PC-9 (cell line): ENCODE data around the gene CNOT1. TPM values are rescaled to one million over a fixed set of nuclear protein-coding genes. Genes with fewer than 3 reads are reported as not detected.
A peak's percentile ranks its signal among the peaks of the same experiment; 100 is the strongest.

Experiments
- Bru-seq: library from RNA; stranded (reverse); fragments of 400-500 nt; gene quantifications from one replicate; lab custom pipeline; 2021; lab: Mats Ljungman, UMichigan
- BruChase-seq, 2 experiments: library from RNA; stranded (reverse); fragments of 400-500 nt; gene quantifications; one replicate each; lab custom pipeline; 2021; lab: Mats Ljungman, UMichigan
- BruUV-seq: library from RNA; stranded (reverse); fragments of 400-500 nt; replicated peaks from 2 replicates; lab custom pipeline; 2021; lab: Mats Ljungman, UMichigan
- CTCF ChIA-PET: fragments of 300-600 bp; sonication (Branson Sonifier 250); formaldehyde crosslinking; loops from one replicate; lab custom pipeline; 2022; ENCODE audit warnings: antibody characterized with exemption; lab: Charles Lee
- POLR2A ChIA-PET: fragments of 300-600 bp; sonication (Branson Sonifier 250); formaldehyde crosslinking; loops from one replicate; lab custom pipeline; 2022; ENCODE audit warnings: antibody characterized with exemption; ENCODE audit not compliant: unreplicated experiment; lab: Charles Lee
- DNase-seq, 2 experiments: peaks; one replicate each; pipeline versions ENCODE4 v3.0.0 to v3.0.0-alpha.2; 2015 to 2022; ENCODE audit warnings: mixed read lengths in 1 of 2
- H2AFZ ChIP-seq: fragments of 200-600 bp; sonication (generic); 2 replicates; pipeline ENCODE4 v1.8.1; 2017; ENCODE audit warnings: antibody characterized with exemption
- H3F3A ChIP-seq: fragments of 200-600 bp; sonication (generic); 2 replicates; pipeline ENCODE4 v1.8.1; 2017; ENCODE audit warnings: antibody characterized with exemption, mild to moderate bottlenecking, low read depth; ENCODE audit not compliant: insufficient read depth
- H3K27ac ChIP-seq: fragments of 200-600 bp; sonication (generic); 2 replicates; pipeline ENCODE4 v1.6.1; 2016; ENCODE audit warnings: mixed run types
- H3K27me3 ChIP-seq: fragments of 200-600 bp; sonication (generic); 2 replicates; pipeline ENCODE4 v1.6.1; 2016; ENCODE audit warnings: low read depth, mixed run types; ENCODE audit not compliant: insufficient read depth
- H3K36me3 ChIP-seq: fragments of 200-600 bp; sonication (generic); 2 replicates; pipeline ENCODE4 v1.6.1; 2016; ENCODE audit warnings: low read depth, mixed run types
- H3K4me1 ChIP-seq: fragments of 200-600 bp; sonication (generic); replicated peaks from 2 replicates; pipeline ENCODE4 v1.6.1; 2016; ENCODE audit warnings: mixed run types; ENCODE audit not compliant: insufficient read depth
- H3K4me2 ChIP-seq: fragments of 200-600 bp; sonication (generic); 2 replicates; pipeline ENCODE4 v1.6.1; 2017; ENCODE audit warnings: mixed run types
- H3K4me3 ChIP-seq: fragments of 200-600 bp; sonication (generic); 2 replicates; pipeline ENCODE4 v1.6.1; 2016; ENCODE audit warnings: mixed run types
- H3K79me2 ChIP-seq: fragments of 200-600 bp; sonication (generic); 2 replicates; pipeline ENCODE4 v1.6.1; 2017; ENCODE audit warnings: low read depth, mixed run types
- H3K9me2 ChIP-seq: fragments of 200-600 bp; sonication (generic); 2 replicates; pipeline ENCODE4 v1.8.1; 2017; ENCODE audit warnings: mild to moderate bottlenecking; ENCODE audit not compliant: insufficient read depth
- H3K9me3 ChIP-seq: fragments of 200-600 bp; sonication (generic); 2 replicates; pipeline ENCODE4 v1.8.1; 2016; ENCODE audit warnings: low read depth; ENCODE audit not compliant: insufficient read depth
- H4K20me1 ChIP-seq: fragments of 200-600 bp; sonication (generic); 2 replicates; pipeline ENCODE4 v1.8.1; 2017; ENCODE audit not compliant: insufficient read depth
- CTCF ChIP-seq: fragments of 200-600 bp; sonication (generic); conservative IDR thresholded peaks from 2 replicates; pipeline ENCODE4 v1.6.1; 2017; ENCODE audit warnings: mixed run types, antibody characterized with exemption, mild to moderate bottlenecking, moderate library complexity
- EZH2 ChIP-seq: fragments of 200-600 bp; sonication (generic); IDR thresholded peaks from 2 replicates; pipeline ENCODE4 v1.8.0; 2017; ENCODE audit warnings: antibody characterized with exemption, low read depth
- intact Hi-C: fragments of 100-400 bp; cut with micrococcal nuclease; formaldehyde crosslinking; loops from one replicate; pipeline ENCODE4 v1.10.0; 2022; ENCODE audit not compliant: unreplicated experiment
- long read RNA-seq: library from polyadenylated mRNA; stranded (forward); transcript quantifications from one replicate; pipeline ENCODE4 v2.0.0, GENCODE V29; 2022
- total RNA-seq: library from RNA; stranded (reverse); gene quantifications from 2 replicates; pipeline ENCODE4 v1.2.3, GENCODE V29; 2021

The CNOT1 gene
- 141 and 233 TPM in 2 replicates for total RNA-seq
- percentile 95 among the genes with signal in this experiment for Bru-seq, nascent RNA
- percentile 91 among the genes with signal in this experiment for BruChase-seq, experiment 1, labeled RNA remaining after a 2-hour chase
- BruChase-seq, experiment 2, labeled RNA remaining after a 6-hour chase: percentile 94 among the genes with signal in this experiment
- long read RNA-seq, full-length matches to known transcripts: 20 of 56 reads
- long read RNA-seq, partial matches to known transcripts: 16 of 56 reads
- long read RNA-seq, other reads (novel, unspliced or antisense): 20 of 56 reads

DNA sequence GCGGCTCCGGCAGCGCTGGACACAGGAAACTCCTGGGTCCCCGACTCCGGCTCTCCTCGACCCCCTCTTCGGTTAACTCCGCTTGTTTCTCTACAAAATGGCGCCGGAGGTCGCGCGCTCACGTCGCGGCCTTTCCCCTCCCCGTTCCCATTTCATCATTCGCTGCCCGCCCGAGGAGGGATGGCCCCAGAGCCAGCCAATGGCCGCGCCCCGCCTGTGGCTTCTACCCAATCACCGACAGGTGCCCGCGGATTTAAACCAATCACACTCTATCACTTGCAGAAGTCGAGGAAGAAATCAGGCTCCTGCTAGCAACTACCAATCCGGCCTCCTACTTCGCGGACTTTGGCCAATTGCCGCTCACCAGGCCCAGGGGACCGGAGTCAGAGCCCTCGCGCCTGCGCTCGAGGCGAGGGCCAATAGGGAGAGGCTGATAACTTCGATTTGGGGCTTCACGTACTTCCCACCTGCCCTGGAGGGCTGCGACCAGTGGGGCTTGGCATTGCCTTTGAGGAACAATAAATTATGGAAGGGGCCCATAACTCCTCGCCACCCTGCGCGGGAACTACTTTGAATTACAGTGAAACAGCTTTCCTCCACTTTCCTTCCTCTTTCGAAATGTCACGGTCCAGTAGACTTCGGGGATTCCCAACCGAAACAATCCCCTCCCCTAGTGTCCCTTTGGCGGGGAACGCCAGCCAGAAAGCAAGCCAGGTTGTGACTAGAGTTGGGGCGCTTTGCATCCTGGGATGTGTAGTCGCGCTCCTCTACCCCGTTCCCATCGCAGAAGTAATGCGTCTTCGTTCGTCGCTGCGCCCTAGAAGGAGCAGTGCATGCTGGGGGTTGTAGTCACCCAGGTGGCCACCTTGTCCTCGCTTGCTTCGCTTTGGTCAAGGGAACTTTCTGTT is at the start of gene CNOT1:
Gene CNOT1 (minus strand): TSS at position 94 of the 908 bp plus-strand sequence. CDS start 30,489 bp downstream, outside the sequence.
- no peak for TF ChIP-seq CTCF
- TF ChIP-seq EZH2: no peak
- Histone ChIP-seq H4K20me1 (peaks cover 36% of the 10 kb centered on the region), H3K9me2 (0 out of 2 replicates have a peak, but pooled peaks cover 3% of the 10 kb centered on the region), H2AFZ (peak within 1 kb of the TSS; percentile 97), H3K4me3 (peak within 1 kb of the TSS; percentile 77), H3K4me1 (peaks cover 14% of the 10 kb centered on the region), H3K36me3 (no peaks in the 10 kb centered on the region), H3K27ac (peak within 1 kb of the TSS; percentile 90), H3K9me3 (no peaks in the 10 kb centered on the region), H3F3A (no peaks in the 10 kb centered on the region), H3K79me2 (peaks cover 46% of the 10 kb centered on the region), H3K27me3 (no peaks in the 10 kb centered on the region), H3K4me2 (peak within 1 kb of the TSS; percentile 98)
- BruUV-seq: TSS peak; percentile 97
- peak; percentile 98 to 99 for DNase-seq
- ChIA-PET POLR2A (no interaction called here), CTCF (no interaction called here)
- intact Hi-C loops: loop anchor here (1.0 to 10.0 kb wide), 3 partner anchors 15 to 115 kb away; partner anchors contain the start of gene SETD6

DNA sequence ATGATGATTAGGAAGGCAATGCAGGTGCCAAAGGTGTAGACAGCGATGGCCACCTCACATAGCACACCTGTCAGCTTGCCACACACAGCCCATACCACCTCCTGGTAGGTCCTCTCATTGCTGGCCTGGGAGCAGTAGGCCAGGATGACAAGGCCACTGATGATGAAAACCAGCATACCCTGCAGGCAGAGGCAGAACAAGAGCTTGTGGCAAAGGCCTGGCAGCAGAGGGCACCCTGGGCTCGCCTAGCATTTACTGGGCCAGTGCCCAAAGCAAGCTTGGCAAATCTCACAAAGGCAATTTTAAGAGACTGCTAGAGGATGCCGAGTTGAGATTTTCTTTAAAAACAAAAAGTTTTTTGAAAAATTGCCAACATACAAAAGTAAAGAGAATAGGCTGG is 49.1 kb upstream of the CNOT1 start:
- no peak overlapping the region for H3K4me2 ChIP-seq
- no peaks in the 10 kb centered on the region for H3F3A ChIP-seq
- H3K79me2 ChIP-seq: peaks cover 10% of the 10 kb centered on the region; the same call in 1 of the 2 replicates
- POLR2A ChIA-PET: interaction anchor here (0.6 kb wide), 1 partner anchor 13 kb away, joined by 5 read pairs; no protein-coding TSS in a partner anchor
- BruUV-seq: no TSS peak
- peak; percentile 10 to 49 for DNase-seq
- H3K27me3 ChIP-seq: no peaks in the 10 kb centered on the region
- H3K4me1 ChIP-seq: peaks cover 4% of the 10 kb centered on the region; the same call in 1 of the 2 replicates
- no peaks in the 10 kb centered on the region for H3K9me3 ChIP-seq
- no peak overlapping the region for H3K27ac ChIP-seq
- TF ChIP-seq EZH2 (no peak), CTCF (no peak; the same call in 1 of the 2 replicates)
- 0 out of 2 replicates have a peak, but pooled peaks cover 3% of the 10 kb centered on the region for H4K20me1 ChIP-seq
- H3K36me3 ChIP-seq: 0 out of 2 replicates have a peak, but pooled peaks cover 4% of the 10 kb centered on the region
- no peak overlapping the region for H3K4me3 ChIP-seq
- no peaks in the 10 kb centered on the region for H3K9me2 ChIP-seq
- intact Hi-C loops: loop anchor here (2.0 kb wide), 1 partner anchor 78 kb away; no protein-coding TSS in a partner anchor
- CTCF ChIA-PET: interaction anchor here (1.5 kb wide), 1 partner anchor 78 kb away, joined by 7 read pairs; no protein-coding TSS in a partner anchor
- H2AFZ ChIP-seq: no peak overlapping the region

- Histone ChIP-seq H3K4me1 (no peaks in the 10 kb centered on the region), H4K20me1 (0 out of 2 replicates have a peak, but pooled peaks cover 3% of the 10 kb centered on the region), H3K4me2 (no peak overlapping the region), H3K27me3 (no peaks in the 10 kb centered on the region), H2AFZ (no peak overlapping the region), H3K4me3 (no peak overlapping the region), H3F3A (no peaks in the 10 kb centered on the region), H3K79me2 (peaks cover 6% of the 10 kb centered on the region; the same call in 1 of the 2 replicates), H3K36me3 (0 out of 2 replicates have a peak, but pooled peaks cover 4% of the 10 kb centered on the region), H3K27ac (no peak overlapping the region), H3K9me2 (no peaks in the 10 kb centered on the region), H3K9me3 (no peaks in the 10 kb centered on the region)
- POLR2A ChIA-PET: no interaction called here
- DNase-seq: no peak
- no peak for TF ChIP-seq CTCF
- BruUV-seq: no TSS peak
- intact Hi-C loops: loop anchor here (2.0 kb wide), 1 partner anchor 79 kb away; no protein-coding TSS in a partner anchor
- CTCF ChIA-PET: interaction anchor here (0.7 to 1.5 kb wide), 2 partner anchors 78 kb away, joined by 3 to 7 read pairs; no protein-coding TSS in a partner anchor
These were observed 48.6 kb upstream of the CNOT1 start for GRCh38 chr16:58678269-58678668.
